Effector memory CD4-positive, alpha-beta T cell (primary cell): ENCODE data around the gene CDH13.

Experiments used
- DNase-seq, 3 donors: peaks; one replicate each; pipeline ENCODE4 v3.0.0-alpha.2; 2020
- H3K27ac ChIP-seq: 2 replicates; pipeline ENCODE4 v1.7.0; 2013; ENCODE audit warnings: mild to moderate bottlenecking, low read length, moderate library complexity; ENCODE audit not compliant: insufficient read depth, poor library complexity, severe bottlenecking
- H3K27me3 ChIP-seq: replicated peaks from 2 replicates; pipeline ENCODE4 v1.7.0; 2013; ENCODE audit warnings: mild to moderate bottlenecking, low read length; ENCODE audit not compliant: insufficient read depth, control insufficient read depth, poor library complexity, severe bottlenecking
- H3K36me3 ChIP-seq: 2 replicates; pipeline ENCODE4 v1.7.0; 2013; ENCODE audit warnings: mild to moderate bottlenecking, low read length, moderate library complexity; ENCODE audit not compliant: control insufficient read depth, insufficient read depth
- H3K4me1 ChIP-seq: 2 replicates; pipeline ENCODE4 v1.7.0; 2013; ENCODE audit warnings: low read length, mild to moderate bottlenecking; ENCODE audit not compliant: control insufficient read depth, insufficient read depth, poor library complexity, severe bottlenecking
- H3K4me3 ChIP-seq: 2 replicates; pipeline ENCODE4 v1.7.0; 2013; ENCODE audit warnings: low read length, low read depth, mild to moderate bottlenecking; ENCODE audit not compliant: insufficient read depth, poor library complexity, severe bottlenecking
- H3K9me3 ChIP-seq: 2 replicates; pipeline ENCODE4 v1.7.0; 2013; ENCODE audit warnings: mild to moderate bottlenecking, low read length, moderate library complexity; ENCODE audit not compliant: control insufficient read depth

The CDH13 gene

DNA sequence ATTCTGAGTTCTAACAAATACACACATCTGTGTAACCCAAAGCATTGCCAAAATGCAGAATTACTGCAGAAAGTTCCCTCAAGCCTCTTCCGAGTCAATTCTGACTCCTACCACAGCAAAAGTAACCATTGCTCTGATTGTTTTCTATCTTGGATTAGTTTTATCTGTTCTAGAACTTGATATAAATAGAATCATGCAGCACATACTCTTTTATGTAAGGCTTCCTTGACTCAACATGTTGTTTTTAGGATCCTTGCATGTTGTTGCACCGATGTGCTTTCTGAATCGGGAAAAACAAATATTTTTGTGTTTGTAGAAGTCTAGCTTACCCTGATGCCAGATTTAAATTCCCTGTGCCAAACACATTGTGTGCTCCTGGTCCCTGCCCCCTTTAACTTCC is 140.4 kb downstream of the CDH13 start:
- Histone ChIP-seq H3K4me1 (no peaks in the 10 kb centered on the region), H3K36me3 (no peaks in the 10 kb centered on the region), H3K4me3 (no peak overlapping the region)

DNA sequence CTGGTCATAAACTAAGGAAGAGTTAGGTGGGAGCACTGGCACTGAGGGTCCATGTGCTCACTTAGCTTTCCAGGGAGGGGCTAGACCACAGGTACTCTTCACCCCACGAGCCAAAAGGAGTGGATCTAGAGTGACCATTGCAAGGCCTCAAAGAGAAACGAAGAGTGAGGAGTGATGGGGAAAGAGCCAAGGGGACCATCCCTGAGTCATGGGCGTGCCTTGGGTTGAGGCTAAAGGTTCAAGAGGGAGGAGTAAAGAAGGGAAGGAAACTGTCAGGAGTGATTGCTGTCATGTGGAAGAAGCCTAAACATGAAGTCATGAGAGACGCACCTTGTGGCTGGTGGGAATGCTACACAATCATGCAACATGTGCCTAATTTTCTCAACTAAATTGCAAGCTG is 141.0 kb downstream of the CDH13 start:
- H3K4me3 ChIP-seq = no peak overlapping the region
- H3K9me3 ChIP-seq = no peaks in the 10 kb centered on the region
- H3K4me1 ChIP-seq = no peaks in the 10 kb centered on the region
- H3K27me3 ChIP-seq = no peaks in the 10 kb centered on the region
- no peak for DNase-seq
- no peak overlapping the region for H3K27ac ChIP-seq
- H3K36me3 ChIP-seq = no peaks in the 10 kb centered on the region

More for the DNA sequence above, 140.4 kb downstream of the CDH13 start:
- Histone ChIP-seq H3K27ac (no peak overlapping the region), H3K9me3 (no peaks in the 10 kb centered on the region), H3K27me3 (no peaks in the 10 kb centered on the region)
- no peak for DNase-seq

DNA sequence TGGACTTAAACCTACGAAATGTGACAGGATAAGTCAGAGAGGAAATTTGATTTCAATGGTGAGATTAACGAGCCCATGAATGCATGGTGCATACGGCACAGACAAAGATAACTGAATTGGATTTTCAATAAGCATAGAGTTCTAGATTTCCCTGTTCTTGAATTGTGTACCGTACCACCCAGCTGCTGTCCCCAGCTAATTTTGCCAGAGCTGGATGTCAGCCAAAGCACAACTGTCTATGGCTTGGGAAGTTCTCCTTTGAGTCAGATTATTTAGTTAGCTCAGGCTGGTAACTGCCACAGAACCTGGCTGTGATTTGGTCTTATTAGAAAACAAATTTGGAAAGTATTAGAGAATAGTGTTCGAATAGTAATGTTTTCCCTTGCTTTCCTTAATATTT is 143.1 kb downstream of the CDH13 start:
- Histone ChIP-seq H3K9me3 (no peaks in the 10 kb centered on the region), H3K27me3 (no peaks in the 10 kb centered on the region), H3K4me3 (no peak overlapping the region), H3K4me1 (no peaks in the 10 kb centered on the region), H3K36me3 (no peaks in the 10 kb centered on the region), H3K27ac (no peak overlapping the region)
- no peak for DNase-seq

DNA sequence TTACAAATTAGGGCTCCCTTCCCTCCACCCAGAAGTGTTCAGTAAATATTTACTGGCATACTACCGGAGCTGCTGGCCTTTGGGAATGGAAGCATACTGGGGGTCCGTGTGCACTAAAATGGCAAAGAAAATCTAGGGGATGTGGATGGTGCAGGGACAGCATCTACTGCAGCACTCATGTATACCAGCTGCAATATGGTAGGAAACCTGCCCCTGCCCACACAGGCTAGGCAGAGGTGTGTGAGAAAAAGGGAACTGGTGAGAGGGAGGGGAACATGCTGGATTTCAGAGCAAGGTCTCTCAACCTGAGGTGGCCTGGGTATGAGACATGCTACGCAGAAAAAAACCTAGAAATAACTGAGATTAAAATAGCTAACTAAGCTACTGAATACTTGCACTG is 145.4 kb downstream of the CDH13 start:
- Histone ChIP-seq H3K27ac (no peak overlapping the region), H3K36me3 (no peaks in the 10 kb centered on the region), H3K4me3 (no peak overlapping the region), H3K27me3 (no peaks in the 10 kb centered on the region), H3K9me3 (no peaks in the 10 kb centered on the region), H3K4me1 (no peaks in the 10 kb centered on the region)
- DNase-seq = no peak

DNA sequence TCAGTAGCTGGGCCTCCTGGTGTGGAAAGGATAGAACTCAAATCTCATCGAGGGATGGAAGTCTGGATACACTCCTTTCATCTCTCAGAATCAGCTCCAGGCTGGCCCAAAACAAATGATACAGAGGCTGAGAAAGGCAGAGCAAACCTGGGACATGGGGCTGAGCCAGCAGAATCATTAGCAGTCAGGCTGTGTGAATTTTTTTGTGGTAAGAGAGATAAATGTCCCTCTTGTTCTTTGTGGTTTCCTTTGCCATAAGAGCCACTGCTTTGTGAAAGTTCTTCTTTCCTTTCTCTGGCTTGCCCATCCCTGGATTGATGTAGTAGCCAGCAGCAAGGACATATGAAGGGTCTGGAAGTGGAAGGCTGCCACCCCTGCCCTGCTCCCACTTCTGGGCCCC is 146.2 kb downstream of the CDH13 start:
- H3K9me3 ChIP-seq = no peaks in the 10 kb centered on the region
- H3K27ac ChIP-seq = no peak overlapping the region
- DNase-seq = no peak
- no peaks in the 10 kb centered on the region for H3K36me3 ChIP-seq
- no peaks in the 10 kb centered on the region for H3K4me1 ChIP-seq
- H3K4me3 ChIP-seq = no peak overlapping the region
- H3K27me3 ChIP-seq = no peaks in the 10 kb centered on the region

DNA sequence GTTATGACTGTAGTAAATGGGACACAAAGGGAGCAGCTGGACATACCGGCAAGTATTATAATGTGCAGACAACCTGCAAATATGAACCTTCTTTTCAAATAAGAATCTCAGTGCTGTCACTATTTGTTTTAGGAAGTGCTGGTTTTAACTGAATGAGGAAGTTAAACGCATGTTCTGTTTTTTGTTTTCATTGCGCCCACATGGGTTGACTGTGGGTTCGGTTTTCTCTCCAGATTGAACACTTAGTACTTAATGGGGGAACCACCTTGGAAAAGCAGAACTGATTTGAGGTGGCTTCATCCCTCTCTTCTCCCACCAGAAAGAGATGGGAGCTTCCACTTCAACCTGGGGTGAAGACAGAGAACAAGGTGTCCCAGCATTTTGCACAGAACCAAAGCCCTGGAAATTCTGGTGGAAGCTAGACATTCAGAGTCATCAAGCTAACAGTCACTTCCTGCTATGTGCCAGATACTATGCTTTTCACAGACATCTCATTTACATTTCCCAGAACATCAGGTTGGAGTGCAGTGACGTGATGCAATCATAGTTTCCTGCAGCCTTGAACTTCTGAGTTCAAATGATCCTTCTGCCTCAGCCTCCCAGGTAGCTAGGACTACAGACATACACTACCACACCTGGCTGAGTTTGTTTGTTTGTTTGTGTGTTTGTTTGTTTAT is 149.8 kb downstream of the CDH13 start:
- Histone ChIP-seq H3K9me3 (no peaks in the 10 kb centered on the region), H3K4me1 (no peaks in the 10 kb centered on the region), H3K4me3 (no peak overlapping the region), H3K27ac (no peak overlapping the region), H3K36me3 (no peaks in the 10 kb centered on the region), H3K27me3 (no peaks in the 10 kb centered on the region)
- no peak for DNase-seq

DNA sequence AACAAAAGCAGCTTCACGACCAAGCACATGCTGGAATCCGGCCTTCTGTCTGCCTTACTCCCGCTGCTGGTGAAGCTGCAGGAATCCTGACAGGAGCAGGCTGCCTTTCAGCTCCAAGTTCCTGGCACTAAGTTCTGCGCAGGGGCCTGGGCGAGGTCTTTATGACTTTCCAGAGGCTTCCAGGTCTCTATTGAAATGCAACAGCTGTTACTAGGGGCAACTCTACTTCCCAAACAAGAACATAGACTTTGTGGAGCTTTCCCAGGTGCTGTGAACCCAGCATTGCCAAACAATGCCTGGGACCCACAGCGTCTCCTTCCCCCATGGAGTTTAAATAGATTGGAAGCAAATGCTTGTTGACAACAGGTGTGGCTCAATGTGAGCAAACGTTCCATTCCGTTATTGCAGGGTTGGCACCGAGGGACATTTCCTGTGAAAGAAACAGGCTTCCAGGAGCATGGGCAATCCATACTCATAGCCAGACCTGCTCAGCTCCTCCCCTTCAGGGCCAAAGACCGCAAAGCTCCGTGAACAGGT is 156.0 kb downstream of the CDH13 start:
- H3K27me3 ChIP-seq = no peaks in the 10 kb centered on the region
- no peak overlapping the region for H3K27ac ChIP-seq
- no peak for DNase-seq
- no peak overlapping the region for H3K4me3 ChIP-seq
- no peaks in the 10 kb centered on the region for H3K4me1 ChIP-seq
- H3K36me3 ChIP-seq = no peaks in the 10 kb centered on the region
- H3K9me3 ChIP-seq = no peaks in the 10 kb centered on the region

DNA sequence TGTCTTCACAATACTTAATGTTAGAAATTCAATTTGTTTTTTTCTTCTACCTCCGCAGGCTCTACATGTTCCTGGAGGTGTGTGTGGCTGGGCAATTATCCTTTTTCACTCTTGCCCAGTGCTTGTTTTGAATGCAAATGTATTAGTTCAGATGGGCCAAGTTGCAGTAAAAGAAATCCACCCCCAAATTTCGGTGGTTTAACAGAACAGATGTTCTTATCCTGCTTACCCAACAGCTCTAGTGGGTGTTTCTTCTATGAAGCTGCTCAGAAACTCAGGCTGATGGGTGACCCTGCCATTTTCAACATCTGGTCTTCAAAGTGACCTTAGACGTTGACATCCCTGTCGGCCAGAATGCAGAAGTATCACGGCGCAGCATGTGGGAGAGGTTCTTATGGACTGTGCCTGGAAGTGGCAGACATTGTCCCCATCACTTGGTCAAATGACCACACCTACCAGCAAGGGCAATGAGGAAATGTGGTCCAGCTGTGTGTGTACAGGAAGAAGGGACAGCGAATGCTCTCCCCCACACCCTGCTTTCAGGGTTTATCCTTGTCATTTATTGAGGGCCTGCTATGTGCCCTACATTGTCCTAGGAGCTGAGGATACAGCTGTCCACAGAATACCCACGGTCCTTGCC is 157.3 kb downstream of the CDH13 start:
- Histone ChIP-seq H3K36me3 (no peaks in the 10 kb centered on the region), H3K4me1 (no peaks in the 10 kb centered on the region), H3K4me3 (no peak overlapping the region), H3K27me3 (no peaks in the 10 kb centered on the region), H3K27ac (no peak overlapping the region), H3K9me3 (no peaks in the 10 kb centered on the region)
- no peak for DNase-seq

DNA sequence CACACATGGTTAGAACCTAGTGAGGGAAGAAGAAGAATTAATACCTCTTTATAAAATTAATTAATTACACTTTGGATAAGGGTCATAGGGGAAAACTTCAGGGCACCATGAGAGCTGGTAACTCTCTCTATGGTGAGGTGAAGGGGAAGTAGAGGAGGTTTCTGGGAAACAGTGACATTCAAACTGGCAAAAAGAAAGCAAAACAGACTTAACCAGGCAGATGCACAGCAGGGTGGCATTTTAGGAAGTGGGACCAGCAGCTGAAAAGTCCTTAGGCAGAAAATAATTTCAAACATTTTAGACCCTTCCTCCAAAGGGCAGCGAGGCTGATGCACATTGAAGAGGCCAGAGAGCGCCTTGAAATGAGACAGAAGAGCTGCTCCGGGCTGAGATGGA is 157.8 kb downstream of the CDH13 start:
- Histone ChIP-seq H3K27ac (no peak overlapping the region), H3K36me3 (no peaks in the 10 kb centered on the region), H3K4me3 (no peak overlapping the region), H3K4me1 (no peaks in the 10 kb centered on the region), H3K9me3 (no peaks in the 10 kb centered on the region), H3K27me3 (no peaks in the 10 kb centered on the region)
- no peak for DNase-seq

DNA sequence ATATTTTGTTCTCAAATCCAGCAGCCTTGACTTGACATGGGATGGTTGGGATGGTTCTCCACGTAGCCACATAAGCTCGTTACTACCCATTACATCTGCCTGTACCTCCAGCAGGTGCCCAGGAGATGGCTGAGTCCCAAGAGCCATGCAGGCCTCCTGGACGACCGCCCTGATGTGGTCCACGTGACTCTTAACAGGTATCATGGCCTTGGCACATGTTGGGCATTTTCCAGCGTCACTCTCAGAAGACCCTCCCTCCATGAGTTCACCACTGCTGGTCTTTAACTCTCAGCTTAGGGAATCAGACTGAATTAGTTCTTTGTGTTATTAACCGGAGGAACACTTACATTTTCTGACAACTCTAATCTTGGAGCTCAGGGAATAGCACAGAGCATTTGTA is 161.5 kb downstream of the CDH13 start:
- Histone ChIP-seq H3K4me3 (no peak overlapping the region), H3K27ac (no peak overlapping the region), H3K27me3 (no peaks in the 10 kb centered on the region), H3K9me3 (no peaks in the 10 kb centered on the region), H3K4me1 (no peaks in the 10 kb centered on the region), H3K36me3 (no peaks in the 10 kb centered on the region)
- no peak for DNase-seq
